Activated naive CD8-positive, alpha-beta T cell treated with anti-CD3 and anti-CD28 coated beads, Interleukin-2, amount 50 U/mL, for 24 hours (primary cell): Measurements from ENCODE around the gene BARD1.
"Not testable (repeated sequence)": the region's sequence is repeated elsewhere in the genome, so short reads cannot be mapped to it uniquely, and the experiment has no call there.

Experiments used
- ATAC-seq: fragments of 150-1000 bp; cut with Tn5 transposase; one replicate; pipeline ENCODE4 v1.10.0; 2021
- DNase-seq: peaks from one replicate; pipeline ENCODE4 v3.0.0; 2021
- H3K27ac Mint-ChIP-seq: one replicate; pipeline ENCODE4 v1.8.0; 2021; ENCODE audit warnings: mild to moderate bottlenecking, mixed read lengths
- H3K27me3 Mint-ChIP-seq: one replicate; pipeline ENCODE4 v1.8.0; 2021; ENCODE audit warnings: mixed read lengths
- H3K36me3 Mint-ChIP-seq: one replicate; pipeline ENCODE4 v1.8.0; 2021; ENCODE audit warnings: low read depth, mixed read lengths
- H3K4me1 Mint-ChIP-seq: one replicate; pipeline ENCODE4 v1.8.0; 2021; ENCODE audit warnings: mixed read lengths
- H3K4me3 Mint-ChIP-seq: one replicate; pipeline ENCODE4 v1.8.0; 2021; ENCODE audit warnings: mild to moderate bottlenecking, moderate library complexity, mixed read lengths
- H3K9me3 Mint-ChIP-seq: one replicate; pipeline ENCODE4 v1.8.0; 2021; ENCODE audit warnings: mixed read lengths

Gene BARD1

GRCh38 chr2:214800180-214800579, 9.3 kb downstream of the BARD1 start:
- peaks cover 24% of the 10 kb centered on the region for H3K4me1 Mint-ChIP-seq
- no peaks in the 10 kb centered on the region for H3K27me3 Mint-ChIP-seq
- ATAC-seq = no peak
- no peak for DNase-seq
- no peak overlapping the region for H3K27ac Mint-ChIP-seq
- peaks cover 33% of the 10 kb centered on the region for H3K36me3 Mint-ChIP-seq
- no peak overlapping the region for H3K4me3 Mint-ChIP-seq
- H3K9me3 Mint-ChIP-seq = no peaks in the 10 kb centered on the region

DNA sequence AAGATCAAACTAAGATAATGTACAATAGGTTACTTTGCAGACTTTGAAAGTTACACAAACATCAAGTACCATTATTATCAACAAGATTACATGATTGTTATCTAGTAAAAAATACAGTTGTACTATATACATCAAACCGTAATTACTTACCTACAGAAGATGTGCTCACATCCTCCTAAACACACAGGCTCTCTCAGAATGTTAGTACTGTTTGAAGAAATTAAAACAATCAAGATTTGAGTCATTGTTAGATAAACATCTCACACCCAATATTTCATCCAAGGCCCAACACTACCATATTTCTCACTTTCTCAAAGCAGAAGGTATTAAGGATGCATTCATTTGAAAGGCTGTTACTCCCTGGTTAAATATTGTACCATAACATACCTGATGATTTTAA, 12.6 kb downstream of the BARD1 start:
- Mint-ChIP-seq H3K36me3 (peaks cover 47% of the 10 kb centered on the region), H3K27ac (no peak overlapping the region)
- ATAC-seq = no peak

DNA sequence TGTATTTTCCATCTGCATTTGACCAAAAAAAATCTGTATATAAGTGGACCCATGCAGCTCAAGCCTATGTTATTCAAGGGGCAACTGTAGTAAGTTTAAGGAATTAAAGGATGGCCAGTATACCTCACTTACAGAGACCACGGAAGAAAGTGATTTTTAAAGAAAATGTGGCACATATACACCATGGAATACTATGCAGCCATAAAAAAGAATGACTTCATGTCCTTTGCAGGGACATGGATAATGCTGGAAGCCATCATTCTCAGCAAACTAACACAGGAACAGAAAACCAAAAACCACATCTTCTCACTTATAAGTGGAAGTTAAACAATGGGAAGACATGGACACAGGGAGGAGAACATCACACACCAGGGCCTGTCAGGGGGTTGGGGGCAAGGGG, 26.3 kb downstream of the BARD1 start:
- not testable (repeated sequence) for H3K27ac Mint-ChIP-seq, H3K4me3 Mint-ChIP-seq, H3K27me3 Mint-ChIP-seq, H3K4me1 Mint-ChIP-seq, DNase-seq, ATAC-seq
- Mint-ChIP-seq H3K36me3 (peaks cover 68% of the 10 kb centered on the region), H3K9me3 (peaks cover 10% of the 10 kb centered on the region)

More for the DNA sequence above, 12.6 kb downstream of the BARD1 start:
- H3K9me3 Mint-ChIP-seq = no peaks in the 10 kb centered on the region
- no peaks in the 10 kb centered on the region for H3K27me3 Mint-ChIP-seq
- peaks cover 21% of the 10 kb centered on the region for H3K4me1 Mint-ChIP-seq
- no peak overlapping the region for H3K4me3 Mint-ChIP-seq
- no peak for DNase-seq

DNA sequence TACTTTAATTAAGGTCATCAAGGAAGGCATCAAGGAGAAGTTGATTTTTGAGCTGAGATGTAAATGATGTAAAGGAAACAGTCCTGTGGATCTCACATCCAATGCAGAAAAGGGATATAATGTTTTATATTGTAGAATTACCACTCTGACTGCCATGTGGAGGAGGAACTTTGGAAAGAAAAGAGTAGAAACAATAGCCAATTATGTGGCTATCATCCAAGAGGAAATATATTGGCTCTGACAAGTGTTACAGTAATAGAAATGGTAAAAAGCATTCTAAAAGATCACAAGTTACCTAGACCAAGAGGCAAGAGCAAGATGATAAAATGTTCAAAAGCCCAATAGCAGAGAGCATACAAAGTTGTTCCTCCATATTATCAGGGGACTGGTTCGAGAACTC, 26.8 kb downstream of the BARD1 start:
- Mint-ChIP-seq H3K27me3 (no peaks in the 10 kb centered on the region), H3K27ac (no peak overlapping the region), H3K36me3 (peaks cover 68% of the 10 kb centered on the region), H3K4me3 (no peak overlapping the region), H3K4me1 (no peaks in the 10 kb centered on the region), H3K9me3 (peaks cover 10% of the 10 kb centered on the region)
- no peak for DNase-seq
- no peak for ATAC-seq

- H3K27me3 Mint-ChIP-seq = no peaks in the 10 kb centered on the region
- H3K9me3 Mint-ChIP-seq = peaks cover 13% of the 10 kb centered on the region
- H3K27ac Mint-ChIP-seq = no peak overlapping the region
- peaks cover 2% of the 10 kb centered on the region for H3K4me1 Mint-ChIP-seq
- H3K4me3 Mint-ChIP-seq = no peak overlapping the region
- H3K36me3 Mint-ChIP-seq = peaks cover 76% of the 10 kb centered on the region
- ATAC-seq (no peak), DNase-seq (no peak)
These were observed 28.3 kb downstream of the BARD1 start for GRCh38 chr2:214781226-214781625.

DNA sequence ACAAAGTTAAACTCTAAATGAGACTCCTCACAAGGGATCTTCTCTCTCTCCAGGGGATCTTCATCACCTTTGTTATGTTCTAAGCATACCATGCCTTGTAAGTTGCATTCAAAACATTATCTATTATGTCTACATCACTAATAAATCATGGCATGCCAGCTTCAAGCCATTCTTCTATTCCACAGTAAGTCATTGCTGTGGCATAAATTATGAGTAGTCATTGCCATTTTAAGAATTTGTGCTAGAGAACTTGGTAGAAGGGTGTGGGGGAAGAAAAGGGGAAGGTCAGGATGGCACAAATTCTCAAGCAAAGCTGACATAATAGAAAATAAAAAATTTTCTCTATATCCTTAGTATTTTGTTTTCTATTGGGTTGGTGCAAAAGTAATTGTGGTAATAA, 33.5 kb downstream of the BARD1 start:
- Mint-ChIP-seq H3K27me3 (no peaks in the 10 kb centered on the region), H3K27ac (no peak overlapping the region), H3K4me1 (peaks cover 3% of the 10 kb centered on the region), H3K36me3 (peaks cover 53% of the 10 kb centered on the region), H3K9me3 (peaks cover 17% of the 10 kb centered on the region), H3K4me3 (no peak overlapping the region)
- DNase-seq = no peak
- no peak for ATAC-seq

GRCh38 chr2:214774108-214774507, 35.4 kb downstream of the BARD1 start:
- H3K4me1 Mint-ChIP-seq = peaks cover 3% of the 10 kb centered on the region
- ATAC-seq = no peak
- peaks cover 41% of the 10 kb centered on the region for H3K36me3 Mint-ChIP-seq
- no peak for DNase-seq
- no peaks in the 10 kb centered on the region for H3K27me3 Mint-ChIP-seq
- no peak overlapping the region for H3K4me3 Mint-ChIP-seq
- H3K27ac Mint-ChIP-seq = no peak overlapping the region
- peaks cover 17% of the 10 kb centered on the region for H3K9me3 Mint-ChIP-seq

DNA sequence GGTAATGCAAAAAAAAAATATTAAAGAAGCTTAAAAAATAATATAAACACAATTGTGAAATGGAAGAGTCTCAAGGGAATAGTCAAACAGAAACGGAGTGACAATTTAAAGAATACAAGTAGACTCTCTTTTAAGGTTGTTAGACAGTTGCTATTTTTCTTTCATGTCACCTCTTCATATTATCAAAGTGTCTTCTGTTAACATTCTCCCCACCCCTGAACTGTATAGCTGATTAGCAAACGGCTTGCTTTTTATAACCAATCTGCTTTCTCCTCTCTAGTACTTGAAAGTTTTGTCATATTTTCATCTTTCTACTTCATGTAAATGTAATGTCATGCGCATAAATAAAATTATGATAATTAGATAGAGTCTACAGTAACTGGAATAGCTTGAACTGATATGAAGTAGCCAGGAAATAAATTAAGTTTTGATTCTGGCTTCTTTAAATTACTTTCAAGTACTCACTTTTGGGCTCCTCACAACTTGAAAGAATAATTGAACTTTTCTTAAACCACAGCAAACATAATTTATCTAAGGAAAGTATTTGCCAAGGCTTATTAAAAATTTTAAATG, 37.0 kb downstream of the BARD1 start:
- Mint-ChIP-seq H3K27ac (no peak overlapping the region), H3K36me3 (peaks cover 51% of the 10 kb centered on the region), H3K9me3 (peaks cover 17% of the 10 kb centered on the region), H3K27me3 (no peaks in the 10 kb centered on the region), H3K4me1 (peaks cover 3% of the 10 kb centered on the region), H3K4me3 (no peak overlapping the region)
- DNase-seq = no peak
- ATAC-seq = no peak

- DNase-seq (no peak), ATAC-seq (no peak)
- Mint-ChIP-seq H3K27ac (no peak overlapping the region), H3K9me3 (no peaks in the 10 kb centered on the region), H3K4me1 (no peaks in the 10 kb centered on the region), H3K36me3 (peaks cover 68% of the 10 kb centered on the region), H3K27me3 (no peaks in the 10 kb centered on the region), H3K4me3 (no peak overlapping the region)
These were observed 44.3 kb downstream of the BARD1 start for GRCh38 chr2:214765180-214765579.

DNA sequence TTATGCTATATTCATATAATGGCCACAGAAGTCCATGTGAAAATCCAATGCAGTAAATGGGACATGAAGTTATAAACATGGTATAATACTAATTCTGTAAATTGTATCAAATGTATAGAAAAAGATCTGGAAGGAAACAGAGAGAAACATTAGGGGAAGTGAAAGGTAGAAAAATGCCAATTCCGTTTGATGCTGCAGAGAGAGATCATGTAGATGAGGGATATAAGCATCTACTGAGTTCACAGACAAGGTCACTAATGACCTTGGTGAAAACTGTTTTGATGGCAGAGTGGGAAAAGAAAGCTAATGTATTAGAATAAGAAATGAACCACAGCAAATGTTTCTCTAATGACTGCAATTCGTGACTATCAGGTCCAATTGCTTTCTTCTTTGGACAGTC, 56.0 kb downstream of the BARD1 start:
- DNase-seq = no peak
- Mint-ChIP-seq H3K27ac (no peak overlapping the region), H3K27me3 (no peaks in the 10 kb centered on the region), H3K4me3 (no peak overlapping the region), H3K4me1 (no peaks in the 10 kb centered on the region), H3K36me3 (peaks cover 65% of the 10 kb centered on the region), H3K9me3 (no peaks in the 10 kb centered on the region)
- no peak for ATAC-seq

DNA sequence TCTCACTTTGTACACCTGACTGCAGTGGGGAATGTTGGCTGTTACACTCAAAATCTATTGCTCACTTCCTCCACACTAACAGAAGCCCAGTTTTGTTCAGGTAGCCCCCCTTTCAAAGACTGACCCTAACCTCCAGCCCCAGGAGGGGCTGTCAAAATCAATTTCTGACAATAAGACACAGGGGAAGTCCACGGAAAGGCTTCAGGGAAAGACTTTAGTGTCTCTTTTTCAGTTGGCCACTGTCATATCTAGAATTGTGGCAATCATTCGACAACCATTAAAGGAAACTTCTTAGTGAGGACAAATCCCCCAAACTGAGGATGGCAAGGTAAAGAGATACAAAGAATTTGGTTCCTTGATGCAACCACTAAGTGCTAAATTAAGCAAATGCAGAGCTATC, 59.0 kb downstream of the BARD1 start:
- Mint-ChIP-seq H3K27me3 (no peaks in the 10 kb centered on the region), H3K9me3 (no peaks in the 10 kb centered on the region), H3K36me3 (peaks cover 54% of the 10 kb centered on the region), H3K4me3 (no peak overlapping the region), H3K4me1 (no peaks in the 10 kb centered on the region), H3K27ac (no peak overlapping the region)
- DNase-seq = no peak
- no peak for ATAC-seq

- Mint-ChIP-seq H3K27ac (no peak overlapping the region), H3K36me3 (peaks cover 53% of the 10 kb centered on the region), H3K4me3 (no peak overlapping the region), H3K27me3 (no peaks in the 10 kb centered on the region), H3K9me3 (no peaks in the 10 kb centered on the region), H3K4me1 (no peaks in the 10 kb centered on the region)
- DNase-seq (no peak), ATAC-seq (no peak)
These were observed 61.5 kb downstream of the BARD1 start for GRCh38 chr2:214747992-214748391.

- DNase-seq (no peak), ATAC-seq (no peak)
- Mint-ChIP-seq H3K4me3 (no peak overlapping the region), H3K36me3 (peaks cover 51% of the 10 kb centered on the region), H3K9me3 (no peaks in the 10 kb centered on the region), H3K27ac (no peak overlapping the region), H3K4me1 (peaks cover 4% of the 10 kb centered on the region), H3K27me3 (no peaks in the 10 kb centered on the region)
These were observed 67.4 kb downstream of the BARD1 start for GRCh38 chr2:214742119-214742518.

- Mint-ChIP-seq H3K27me3 (no peaks in the 10 kb centered on the region), H3K4me1 (peaks cover 4% of the 10 kb centered on the region), H3K36me3 (peaks cover 48% of the 10 kb centered on the region), H3K27ac (no peak overlapping the region), H3K9me3 (no peaks in the 10 kb centered on the region), H3K4me3 (no peak overlapping the region)
- DNase-seq (no peak), ATAC-seq (no peak)
These were observed 68.6 kb downstream of the BARD1 start for GRCh38 chr2:214740867-214741395.

DNA sequence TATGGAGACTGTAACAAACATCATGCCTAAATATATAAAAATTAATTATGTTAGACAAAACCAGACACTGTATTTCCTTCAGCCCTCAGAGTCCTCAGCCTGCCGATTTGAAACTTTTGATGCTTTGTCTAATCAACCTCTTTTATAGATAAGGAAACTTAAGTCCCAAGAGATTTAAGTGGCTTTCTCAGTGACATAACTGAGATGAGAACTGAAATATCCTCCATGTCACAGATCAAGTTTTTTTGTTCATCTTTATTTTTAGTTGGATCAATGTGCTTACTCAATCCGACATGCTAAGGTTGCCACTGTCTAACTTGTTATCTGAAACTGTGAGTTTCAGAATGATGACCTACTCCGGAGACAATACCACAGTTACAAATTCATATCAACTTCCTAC, 72.3 kb downstream of the BARD1 start:
- no peak overlapping the region for H3K4me3 Mint-ChIP-seq
- ATAC-seq = peak; percentile 63
- DNase-seq = no peak
- H3K36me3 Mint-ChIP-seq = peaks cover 30% of the 10 kb centered on the region
- H3K4me1 Mint-ChIP-seq = peaks cover 4% of the 10 kb centered on the region
- no peaks in the 10 kb centered on the region for H3K9me3 Mint-ChIP-seq
- no peak overlapping the region for H3K27ac Mint-ChIP-seq
- no peaks in the 10 kb centered on the region for H3K27me3 Mint-ChIP-seq
